H1 (cell line): Measurements from ENCODE around the gene GID8. TPM values are rescaled to one million over a fixed set of nuclear protein-coding genes. Genes with fewer than 3 reads are reported as not detected.

Experiments used
- CTCF ChIA-PET: fragments of 300-600 bp; sonication (Branson Sonifier 250); formaldehyde crosslinking; loops from one replicate; lab custom pipeline; 2021; ENCODE audit not compliant: partially characterized antibody; lab: Charles Lee
- POLR2A ChIA-PET: fragments of 300-600 bp; sonication (Branson Sonifier 250); formaldehyde crosslinking; loops from one replicate; lab custom pipeline; 2021; ENCODE audit warnings: inconsistent platforms; ENCODE audit not compliant: partially characterized antibody; lab: Charles Lee
- DNase-seq, 2 experiments: peaks; one replicate each; pipeline versions ENCODE4 v3.0.0 to v3.0.0-alpha.2; 2010 to 2022; ENCODE audit warnings: low spot score in 2 of 2, low read depth in 1 of 2, mixed read lengths in 1 of 2
- FAIRE-seq: peaks from 2 replicates; lab custom pipeline; 2011; peaks lifted over from hg19 to GRCh38; lab: Jason Lieb, UNC
- H2AFZ ChIP-seq: 2 replicates; pipeline ENCODE4 v1.8.1; 2012; ENCODE audit warnings: low read length, inconsistent platforms
- H2AK5ac ChIP-seq: 2 replicates; pipeline ENCODE4 v1.6.1; 2013; ENCODE audit warnings: low read depth, low read length
- H2BK120ac ChIP-seq: replicated peaks from 2 replicates; pipeline ENCODE3; 2013; ENCODE audit warnings: low read depth, low read length, inconsistent platforms
- H2BK12ac ChIP-seq: 2 replicates; pipeline ENCODE4 v1.6.1; 2013; ENCODE audit warnings: low read depth, low read length
- H2BK15ac ChIP-seq: 2 replicates; pipeline ENCODE4 v1.6.1; 2013; ENCODE audit warnings: low read length
- H2BK20ac ChIP-seq: 2 replicates; pipeline ENCODE4 v1.6.1; 2013; ENCODE audit warnings: low read length
- H2BK5ac ChIP-seq: 2 replicates; pipeline ENCODE4 v1.6.1; 2013; ENCODE audit warnings: low read depth, low read length
- H3K14ac ChIP-seq: 2 replicates; pipeline ENCODE4 v1.6.1; 2013; ENCODE audit warnings: inconsistent platforms; ENCODE audit not compliant: insufficient read length
- H3K18ac ChIP-seq: 2 replicates; pipeline ENCODE4 v1.6.1; 2013; ENCODE audit warnings: low read length; ENCODE audit errors: extremely low read depth
- H3K23ac ChIP-seq: 2 replicates; pipeline ENCODE4 v1.6.1; 2013; ENCODE audit warnings: inconsistent platforms; ENCODE audit not compliant: insufficient read length
- H3K23me2 ChIP-seq: 2 replicates; pipeline ENCODE4 v1.6.1; 2013; ENCODE audit warnings: low read depth, low read length
- H3K27ac ChIP-seq: 2 replicates; pipeline ENCODE4 v1.6.1; 2011; ENCODE audit warnings: low read depth, low read length, inconsistent platforms
- H3K27me3 ChIP-seq, 4 experiments: replicated peaks in 1 of 4; 1 replicate in 1 of 4; 2 replicates in 3 of 4; pipeline versions ENCODE4 v1.6.1 to v1.8.1; 2011 to 2013; ENCODE audit warnings: low read length in 3 of 4, mild to moderate bottlenecking in 3 of 4, inconsistent platforms in 2 of 4, mixed read lengths in 2 of 4, moderate library complexity in 1 of 4; ENCODE audit not compliant: control insufficient read depth in 3 of 4, insufficient read depth in 3 of 4; ENCODE audit errors: extremely low read depth in 1 of 4
- H3K36me3 ChIP-seq, 4 experiments: 2 replicates each; pipeline versions ENCODE4 v1.6.1 to v1.8.1; 2011 to 2013; ENCODE audit warnings: mild to moderate bottlenecking in 4 of 4, low read length in 3 of 4, moderate library complexity in 2 of 4, control low read depth in 1 of 4, inconsistent platforms in 1 of 4; ENCODE audit not compliant: insufficient read depth in 4 of 4, control insufficient read depth in 2 of 4
- H3K4ac ChIP-seq: replicated peaks from 2 replicates; pipeline ENCODE3; 2013; ENCODE audit warnings: low read length, low read depth, mixed read lengths, inconsistent platforms; ENCODE audit not compliant: insufficient read length
- H3K4me1 ChIP-seq, 4 experiments: replicated peaks in 1 of 4; 1 replicate in 1 of 4; 2 replicates in 3 of 4; pipeline versions ENCODE4 v1.6.1 to v1.8.1; 2011 to 2013; ENCODE audit warnings: low read length in 3 of 4, inconsistent platforms in 2 of 4, mixed read lengths in 1 of 4; ENCODE audit not compliant: insufficient read depth in 4 of 4, control insufficient read depth in 3 of 4
- H3K4me2 ChIP-seq, 2 experiments: 2 replicates each; pipeline versions ENCODE4 v1.6.1 to v1.8.1; 2011 to 2013; ENCODE audit warnings: low read depth in 2 of 2, low read length in 2 of 2, control low read depth in 1 of 2, inconsistent platforms in 1 of 2, mild to moderate bottlenecking in 1 of 2; ENCODE audit not compliant: insufficient read depth in 1 of 2
- H3K4me3 ChIP-seq, 4 experiments: fragments of 200-600, 300-600 bp in 1 of 4; sonication (generic), shearing (Covaris generic), sonication (Bioruptor Twin) in 1 of 4; 2 replicates each; pipeline versions ENCODE4 v1.5.1 to v1.8.1; 2011 to 2016; ENCODE audit warnings: low read length in 4 of 4, low read depth in 3 of 4, control low read depth in 2 of 4, inconsistent platforms in 2 of 4, mild to moderate bottlenecking in 2 of 4, mixed read lengths in 1 of 4, moderate library complexity in 1 of 4; ENCODE audit not compliant: insufficient read depth in 2 of 4; ENCODE audit errors: extremely low read depth in 1 of 4
- H3K56ac ChIP-seq: replicated peaks from 2 replicates; pipeline ENCODE3; 2013; ENCODE audit warnings: low read depth, mild to moderate bottlenecking, mixed read lengths, low read length, inconsistent platforms; ENCODE audit not compliant: insufficient read length
- H3K79me1 ChIP-seq: 2 replicates; pipeline ENCODE4 v1.6.1; 2013; ENCODE audit warnings: low read depth, low read length, control low read depth
- H3K79me2 ChIP-seq, 2 experiments: 2 replicates each; pipeline versions ENCODE4 v1.6.1 to v1.8.1; 2012 to 2013; ENCODE audit warnings: low read length in 2 of 2, mild to moderate bottlenecking in 2 of 2, inconsistent platforms in 1 of 2; ENCODE audit not compliant: insufficient read depth in 2 of 2, control insufficient read depth in 1 of 2
- H3K9ac ChIP-seq, 4 experiments: replicated peaks in 1 of 4; 1 replicate in 1 of 4; 2 replicates in 3 of 4; pipeline versions ENCODE4 v1.6.1 to v1.8.1; 2011 to 2013; ENCODE audit warnings: low read depth in 3 of 4, low read length in 3 of 4, control low read depth in 2 of 4, mild to moderate bottlenecking in 2 of 4, moderate library complexity in 2 of 4, inconsistent platforms in 1 of 4; ENCODE audit errors: extremely low read depth in 1 of 4
- H3K9me3 ChIP-seq, 2 experiments: 2 replicates each; pipeline versions ENCODE4 v1.6.1 to v1.8.1; 2012 to 2013; ENCODE audit warnings: mild to moderate bottlenecking in 2 of 2, moderate library complexity in 2 of 2, control low read depth in 1 of 2, inconsistent platforms in 1 of 2, low read depth in 1 of 2, low read length in 1 of 2, mixed read lengths in 1 of 2; ENCODE audit not compliant: insufficient read depth in 2 of 2
- H4K20me1 ChIP-seq, 2 experiments: replicated peaks in 1 of 2; 2 replicates each; pipeline versions ENCODE3 to v1.8.1; 2011 to 2013; ENCODE audit warnings: inconsistent platforms in 2 of 2, low read length in 2 of 2, mild to moderate bottlenecking in 1 of 2; ENCODE audit not compliant: insufficient read depth in 2 of 2, control insufficient read depth in 1 of 2
- H4K5ac ChIP-seq: 2 replicates; pipeline ENCODE4 v1.6.1; 2013; ENCODE audit warnings: low read length, low read depth, mixed read lengths, inconsistent platforms; ENCODE audit not compliant: insufficient read length
- H4K8ac ChIP-seq: 2 replicates; pipeline ENCODE4 v1.8.0; 2013; ENCODE audit warnings: mild to moderate bottlenecking, moderate library complexity, low read length, inconsistent platforms; ENCODE audit not compliant: insufficient read depth; ENCODE audit errors: extremely low read depth
- H4K91ac ChIP-seq: replicated peaks from 2 replicates; pipeline ENCODE3; 2013; ENCODE audit warnings: low read length, mixed read lengths, inconsistent platforms; ENCODE audit not compliant: insufficient read length
- CBX5 ChIP-seq: fragments of 300-800, 300-1000 bp; sonication (generic); IDR thresholded peaks from 2 replicates; pipeline ENCODE4 v1.7.1; 2016; ENCODE audit warnings: antibody characterized with exemption, low read length, low read depth
- CBX8 ChIP-seq: fragments of 300-800, 300-1000 bp; sonication (generic); IDR thresholded peaks from 2 replicates; pipeline ENCODE4 v1.7.1; 2016; ENCODE audit warnings: low read depth, low read length, borderline replicate concordance
- CTCF ChIP-seq, 3 experiments: IDR thresholded peaks; 1 replicate in 2 of 3; 2 replicates in 1 of 3; pipeline versions ENCODE4 v1.5.1 to v1.6.1; 2011; ENCODE audit warnings: low read length in 3 of 3, mild to moderate bottlenecking in 3 of 3, inconsistent platforms in 2 of 3, low read depth in 1 of 3, moderate library complexity in 1 of 3; ENCODE audit not compliant: insufficient read depth in 1 of 3; ENCODE audit errors: control extremely low read depth in 1 of 3
- EZH2 ChIP-seq: fragments of 200-600 bp; sonication (generic); IDR thresholded peaks from 2 replicates; pipeline ENCODE4 v1.7.1; 2012; ENCODE audit warnings: low read depth, mild to moderate bottlenecking, moderate library complexity, low read length, inconsistent platforms; ENCODE audit not compliant: severe bottlenecking
- FOSL1 ChIP-seq: IDR thresholded peaks from 2 replicates; pipeline ENCODE4 v1.6.1; 2011; ENCODE audit warnings: mild to moderate bottlenecking, low read depth, low read length, moderate library complexity; ENCODE audit not compliant: insufficient read depth
- GABPA ChIP-seq: IDR thresholded peaks from 2 replicates; pipeline ENCODE4 v1.6.1; 2011; ENCODE audit warnings: mild to moderate bottlenecking, low read length, moderate library complexity, borderline replicate concordance; ENCODE audit not compliant: insufficient read depth
- GTF2F1 ChIP-seq: IDR thresholded peaks from 2 replicates; pipeline ENCODE4 v1.6.1; 2012; ENCODE audit warnings: low read depth, low read length, improper control_type of control experiment, borderline replicate concordance
- KDM1A ChIP-seq: fragments of 200-600, 300-600 bp; sonication (generic); IDR thresholded peaks from 2 replicates; pipeline ENCODE4 v1.7.1; 2016; ENCODE audit warnings: mild to moderate bottlenecking, low read length, borderline replicate concordance
- SIX5 ChIP-seq: IDR thresholded peaks from 2 replicates; pipeline ENCODE4 v1.6.1; 2011; ENCODE audit warnings: mild to moderate bottlenecking, low read depth, low read length
- TBP ChIP-seq: IDR thresholded peaks from 2 replicates; pipeline ENCODE4 v1.6.1; 2011; ENCODE audit warnings: low read depth, low read length, improper control_type of control experiment
- WGBS, 2 experiments: shearing (Covaris generic) in 1 of 2; methylation state at CpG; one replicate each; pipeline versions ENCODE4 v1.1.6 to v1.1.7; 2013 to 2015; ENCODE audit warnings: low lambda C conversion rate in 2 of 2, mixed read lengths in 2 of 2, inconsistent platforms in 1 of 2, low coverage in 1 of 2, missing lambda C conversion rate in 1 of 2; ENCODE audit not compliant: insufficient replicate concordance in 2 of 2, insufficient coverage in 1 of 2, insufficient read length in 1 of 2; ENCODE audit errors: extremely low coverage in 1 of 2, missing lambda C conversion rate in 1 of 2; 5-methylcytosine and 5-hydroxymethylcytosine counted together
- polyA plus RNA-seq, 7 experiments: library from polyadenylated mRNA; depleted of rRNA in 3 of 7; stranded (reverse) in 5 of 7; unstranded in 2 of 7; fragments of >200 nt in 5 of 7; fragments of 200-250 nt in 2 of 7; gene quantifications; 1 replicate in 5 of 7; 2 replicates in 1 of 7; 4 replicates in 1 of 7; pipeline versions ENCODE4 v1.2.1 to v1.2.3, GENCODE V29; 2011 to 2013; ENCODE audit warnings: missing spikeins in 2 of 7, mixed read lengths in 2 of 7
- total RNA-seq: library from RNA; stranded (reverse); fragmentation: NEBNext Ultra II Directional; extraction: Animal tissue kit (Norgen Biotek cat#: 25700); gene quantifications from 2 replicates; pipeline ENCODE4 v1.2.1, GENCODE V29; 2021

The GID8 gene
- total and polyA plus RNA-seq, 2 of the 8 experiments (the other 6 are each of a cell fraction or from before 2014, with no cell fraction given) = 39.7 to 72.9 TPM

DNA sequence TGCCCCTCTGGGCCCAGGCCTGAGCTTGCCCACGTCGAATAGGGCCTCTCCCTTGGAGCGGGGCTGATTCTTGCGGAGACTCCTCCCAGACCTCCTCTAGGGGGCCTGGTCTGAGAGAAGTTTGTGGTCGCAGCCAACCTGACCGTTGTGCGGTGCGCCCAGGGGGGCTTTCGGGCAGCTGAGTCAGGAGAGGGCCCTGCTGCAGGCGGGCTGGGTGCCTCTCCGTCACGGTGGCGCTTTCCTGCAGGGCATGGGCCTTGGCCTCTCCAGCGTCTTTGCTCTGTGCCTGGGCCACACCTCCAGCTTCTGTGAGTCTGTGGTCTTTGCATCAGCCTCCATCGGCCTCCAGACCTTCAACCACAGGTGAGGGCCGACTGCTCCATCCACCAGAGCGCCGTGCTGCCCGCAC, 27.4 kb downstream of the GID8 start:
- Histone ChIP-seq H3K23me2 (no peaks in the 10 kb centered on the region), H3K56ac (no peak overlapping the region), H3K4me3 (no peak overlapping the region), H4K8ac (no peak overlapping the region), H2BK5ac (no peak overlapping the region), H2BK20ac (no peak overlapping the region), H4K91ac (no peak overlapping the region), H3K4me2 (no peak overlapping the region), H3K23ac (no peak overlapping the region), H3K4ac (no peak overlapping the region), H3K79me1 (no peaks in the 10 kb centered on the region), H3K79me2 (no peaks in the 10 kb centered on the region), H3K9me3 (no peaks in the 10 kb centered on the region), H3K36me3 (peaks cover 0 to 7% (median 0%) of the 10 kb centered on the region in 4 experiments; a peak in 3 of 8 replicates), H3K4me1 (peaks cover 0 to 3% (median 0%) of the 10 kb centered on the region in 4 experiments; a peak in 2 of 7 replicates), H4K5ac (no peak overlapping the region), H2BK120ac (no peak overlapping the region), H2BK15ac (no peak overlapping the region), H3K27me3 (no peaks in the 10 kb centered on the region), H2BK12ac (no peak overlapping the region), H3K27ac (no peak overlapping the region), H2AFZ (no peak overlapping the region), H3K9ac (no peak overlapping the region), H2AK5ac (no peak overlapping the region), H4K20me1 (peaks cover 0 to 5% of the 10 kb centered on the region in 2 experiments), H3K18ac (no peak overlapping the region), H3K14ac (no peak overlapping the region)
- DNase-seq = no peak
- WGBS, 2 experiments = 82% methylated on average over 19 of the region's 19 CpGs; no CpG with 5 or more reads in 1 of the 2 experiments
- TF ChIP-seq CBX8 (no peak), CTCF (IDR thresholded peaks at IDR 0.05; ENCODE audit: control extremely low read depth in 1 of 3, insufficient read depth in 1 of 3, low read depth in 1 of 3, low read length in 3 of 3) (peak in 1 of 3 experiments; percentile 14; a peak in 1 of 4 replicates), FOSL1 (no peak), EZH2 (no peak), KDM1A (no peak), CBX5 (no peak), TBP (no peak), GABPA (0 out of 2 replicates have a peak, but pooled peaks have one; percentile 60), SIX5 (no peak), GTF2F1 (no peak)
- POLR2A ChIA-PET = interaction anchor here (1.0 to 1.9 kb wide), 5 partner anchors 11 to 58 kb away, joined by 3 to 9 read pairs (median 4); no protein-coding TSS in a partner anchor
- CTCF ChIA-PET = interaction anchor here (0.7 to 8.1 kb wide), 7 partner anchors 11 to 63 kb away, joined by 3 to 53 read pairs (median 4); partner anchors contain the start of gene BHLHE23
- no peak for FAIRE-seq
